Endometrial microvascular endothelial cells (primary cell): Measurements from ENCODE around the gene CHRM1. TPM values are rescaled to one million over a fixed set of nuclear protein-coding genes. Genes with fewer than 3 reads are reported as not detected.
"Not testable (repeated sequence)": the region's sequence is repeated elsewhere in the genome, so short reads cannot be mapped to it uniquely, and the experiment has no call there.

ENCODE experiments used
- in situ Hi-C: cut with HindIII; loops from 2 replicates; pipeline ENCODE4 v1.10.0; 2017; ENCODE audit warnings: low sequenced_read_pairs, low pct_unique_long_range_greater_than_20kb; ENCODE audit errors: inconsistent ontology term
- total RNA-seq: library from RNA; depleted of rRNA; stranded (reverse); fragments of >200 nt; gene quantifications from one replicate; pipeline ENCODE4 v1.2.3, GENCODE V29; 2015; ENCODE audit errors: inconsistent ontology term

Gene CHRM1
- not detected for total RNA-seq

GRCh38 chr11:62921201-62921572, at the start of gene CHRM1:
Gene CHRM1, minus strand, starts transcription at chr11:62921363. Its CDS starts 10,263 bp downstream, at chr11:62911100.
- in situ Hi-C loops = loop anchor here (25.0 kb wide), 1 partner anchor 91 kb away; the partner anchor contains the start of gene SLC22A8

- in situ Hi-C loops = no loop called here
Measured at GRCh38 chr11:62965574-62965973, 44.4 kb upstream of the CHRM1 start.

- in situ Hi-C loops = no loop called here
Measured at GRCh38 chr11:62962391-62962790, 41.2 kb upstream of the CHRM1 start.

GRCh38 chr11:62961017-62961570, 39.9 kb upstream of the CHRM1 start:
- in situ Hi-C loops = no loop called here

- in situ Hi-C loops = no loop called here
Measured at GRCh38 chr11:62959422-62959980, 38.3 kb upstream of the CHRM1 start.

GRCh38 chr11:62958547-62959421, 37.6 kb upstream of the CHRM1 start:
- in situ Hi-C loops = no loop called here

GRCh38 chr11:62957147-62957546, 36.0 kb upstream of the CHRM1 start:
- in situ Hi-C loops = no loop called here

- in situ Hi-C loops = no loop called here
Measured at GRCh38 chr11:62954478-62954877, 33.3 kb upstream of the CHRM1 start.

GRCh38 chr11:62953811-62954210, 32.6 kb upstream of the CHRM1 start:
- in situ Hi-C loops = no loop called here

- in situ Hi-C loops = no loop called here
Measured at GRCh38 chr11:62948765-62949320, 27.7 kb upstream of the CHRM1 start.

- in situ Hi-C loops = not testable (repeated sequence)
Measured at GRCh38 chr11:62945538-62945937, 24.4 kb upstream of the CHRM1 start.

- in situ Hi-C loops = not testable (repeated sequence)
Measured at GRCh38 chr11:62937528-62937927, 16.4 kb upstream of the CHRM1 start.

GRCh38 chr11:62934496-62934785, 13.3 kb upstream of the CHRM1 start:
- in situ Hi-C loops = no loop called here

- in situ Hi-C loops = no loop called here
Measured at GRCh38 chr11:62933750-62934495, 12.8 kb upstream of the CHRM1 start.

GRCh38 chr11:62933285-62933684, 12.1 kb upstream of the CHRM1 start:
- in situ Hi-C loops = no loop called here

- in situ Hi-C loops = no loop called here
Measured at GRCh38 chr11:62931499-62932278, 10.5 kb upstream of the CHRM1 start.

- in situ Hi-C loops = no loop called here
Measured at GRCh38 chr11:62930666-62931065, 9.5 kb upstream of the CHRM1 start.

- in situ Hi-C loops = no loop called here
Measured at GRCh38 chr11:62930157-62930556, 9.0 kb upstream of the CHRM1 start.

GRCh38 chr11:62928011-62928410, 6.8 kb upstream of the CHRM1 start:
- in situ Hi-C loops = no loop called here
